GM23338 (cell line): ENCODE measurements around the gene SGSH. TPM values are rescaled to one million over a fixed set of nuclear protein-coding genes. Genes with fewer than 3 reads are reported as not detected.

Source experiments
- CTCF ChIP-seq, 2 experiments: fragments of 200-600 bp in 1 of 2; sonication (generic) in 1 of 2; conservative IDR thresholded peaks; 2 replicates each; pipeline versions ENCODE4 v1.5.1 to v1.6.1; 2016 to 2017; ENCODE audit warnings: antibody characterized with exemption in 2 of 2, low read depth in 2 of 2, mild to moderate bottlenecking in 2 of 2, moderate library complexity in 1 of 2
- EZH2 ChIP-seq: fragments of 200-600 bp; sonication (generic); IDR thresholded peaks from one replicate; pipeline ENCODE4 v1.8.0; 2017; ENCODE audit warnings: antibody characterized with exemption, mild to moderate bottlenecking, low read depth; ENCODE audit not compliant: unreplicated experiment
- NANOG ChIP-seq: IDR thresholded peaks from 2 replicates; pipeline ENCODE4 v1.6.1; 2016; ENCODE audit warnings: antibody characterized with exemption, borderline replicate concordance
- POLR2AphosphoS5 ChIP-seq: IDR thresholded peaks from 2 replicates; pipeline ENCODE4 v1.6.1; 2016; ENCODE audit warnings: antibody characterized with exemption, low read depth
- REST ChIP-seq: IDR thresholded peaks from one replicate; pipeline ENCODE4 v1.6.1; 2018; ENCODE audit warnings: antibody characterized with exemption; ENCODE audit not compliant: unreplicated experiment
- STAT1 ChIP-seq: IDR thresholded peaks from one replicate; pipeline ENCODE4 v1.6.1; 2016; ENCODE audit warnings: antibody characterized with exemption; ENCODE audit not compliant: unreplicated experiment
- ZNF462 ChIP-seq: fragments of 250-450 bp; sonication (Bioruptor Pico); IDR thresholded peaks from 2 replicates; pipeline ENCODE4 v1.5.0; 2020; ENCODE audit warnings: mild to moderate bottlenecking, moderate library complexity
- polyA plus RNA-seq: library from polyadenylated mRNA; unstranded; fragments of >200 nt; fragmentation: Nextera tagmentation; extraction: Ambion mirVana; gene quantifications from 2 replicates; pipeline ENCODE4 v1.2.1, GENCODE V29; 2016
- total RNA-seq: library from RNA; depleted of rRNA; stranded (reverse); fragments of >200 nt; shearing (Covaris generic); gene quantifications from 2 replicates; pipeline ENCODE4 v1.2.3, GENCODE V29; 2014

Gene SGSH
- total and polyA plus RNA-seq, 2 experiments from 2014 or later = 9.6 to 17.5 TPM

GRCh38 chr17:80180192-80180591, 39.9 kb downstream of the SGSH start (continued):
- TF ChIP-seq ZNF462 (CRISPR knock-in tag) = no peak
- TF ChIP-seq STAT1 = no peak
- TF ChIP-seq REST = no peak
- TF ChIP-seq CTCF (conservative IDR thresholded peaks at IDR 0.05; ENCODE audit: low read depth in 2 of 2) = no peak
- TF ChIP-seq POLR2AphosphoS5 = no peak
- no peak for TF ChIP-seq NANOG
- TF ChIP-seq EZH2 = no peak
